NT2/D1 (cell line): ENCODE data around the gene LTB4R2.

Experiments
- SUZ12 ChIP-seq: IDR thresholded peaks from 2 replicates; pipeline ENCODE4 v1.6.1; 2011; ENCODE audit not compliant: insufficient read length, insufficient read depth; ENCODE audit errors: extremely low read depth
- YY1 ChIP-seq: IDR thresholded peaks from 2 replicates; pipeline ENCODE4 v1.6.1; 2011; ENCODE audit not compliant: insufficient read length, insufficient read depth
- ZNF274 ChIP-seq: IDR thresholded peaks from 2 replicates; pipeline ENCODE4 v1.6.1; 2011; ENCODE audit warnings: mild to moderate bottlenecking, low read depth, low read length

DNA sequence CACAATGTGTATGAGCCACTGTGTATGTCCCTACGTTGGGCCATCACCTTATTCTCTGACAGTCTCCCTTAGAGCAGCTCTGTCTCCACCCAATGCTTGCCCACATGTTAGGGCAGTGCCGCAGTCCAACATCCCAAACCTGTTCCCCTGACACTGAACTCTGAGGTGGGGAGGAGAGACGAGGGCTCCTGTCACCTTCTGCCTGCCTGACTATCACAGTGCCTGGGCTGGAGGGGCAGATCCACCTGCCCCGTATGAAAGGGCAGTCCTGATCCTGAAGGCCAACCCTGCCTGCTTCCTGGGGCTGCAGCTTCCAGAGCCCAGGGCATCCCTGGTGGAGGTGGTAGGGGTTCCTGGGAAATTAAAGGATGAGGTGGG, 49.2 kb upstream of the LTB4R2 start:
- TF ChIP-seq YY1, result no peak
- no peak for TF ChIP-seq ZNF274
- no peak for TF ChIP-seq SUZ12
